IMR-90 (cell line): ENCODE data around the gene XPNPEP2. TPM values are rescaled to one million over a fixed set of nuclear protein-coding genes. Genes with fewer than 3 reads are reported as not detected.

Experiments
- ATAC-seq: fragments of 200-7000 bp; cut with Tn5 transposase; 2 replicates; pipeline ENCODE4 v1.9.1; 2020; ENCODE audit warnings: low read depth, mild to moderate bottlenecking, moderate library complexity
- BruUV-seq: library from RNA; stranded (reverse); fragments of 400-500 nt; replicated peaks from 2 replicates; lab custom pipeline; 2021; lab: Mats Ljungman, UMichigan
- CTCF ChIA-PET: fragments of 300-600 bp; formaldehyde crosslinking; extraction: SDS; loops from one replicate; lab custom pipeline; 2021; ENCODE audit warnings: antibody characterized with exemption; lab: Yijun Ruan, JAX
- POLR2A ChIA-PET: fragments of 300-600 bp; sonication (Branson Sonifier 250); formaldehyde crosslinking; loops from one replicate; lab custom pipeline; 2022; ENCODE audit warnings: antibody characterized with exemption; ENCODE audit not compliant: unreplicated experiment; lab: Charles Lee
- DNase-seq: peaks from one replicate; pipeline ENCODE4 v3.0.0; 2013
- H2AFZ ChIP-seq: replicated peaks from 2 replicates; pipeline ENCODE3; 2013; ENCODE audit warnings: low read length, mild to moderate bottlenecking; ENCODE audit not compliant: poor library complexity
- H2AK5ac ChIP-seq: 2 replicates; pipeline ENCODE4 v1.6.1; 2013; ENCODE audit warnings: low read depth, low read length, inconsistent platforms
- H2AK9ac ChIP-seq: replicated peaks from 2 replicates; pipeline ENCODE3; 2013; ENCODE audit warnings: mild to moderate bottlenecking, low read depth, low read length, moderate library complexity; ENCODE audit not compliant: poor library complexity
- H2BK120ac ChIP-seq: 2 replicates; pipeline ENCODE4 v1.6.1; 2013; ENCODE audit warnings: low read depth, low read length, inconsistent platforms
- H2BK15ac ChIP-seq: 3 replicates; pipeline ENCODE4 v1.6.1; 2013; ENCODE audit warnings: low read depth, low read length, inconsistent platforms
- H2BK20ac ChIP-seq: 2 replicates; pipeline ENCODE4 v1.6.1; 2013; ENCODE audit warnings: low read depth, mild to moderate bottlenecking, inconsistent platforms, low read length, moderate library complexity
- H2BK5ac ChIP-seq: 2 replicates; pipeline ENCODE4 v1.6.1; 2013; ENCODE audit warnings: mild to moderate bottlenecking, low read depth, low read length, inconsistent platforms; ENCODE audit not compliant: poor library complexity, severe bottlenecking
- H3K14ac ChIP-seq: replicated peaks from 2 replicates; pipeline ENCODE4 v1.6.1; 2013; ENCODE audit warnings: low read depth, low read length, inconsistent platforms
- H3K18ac ChIP-seq: 2 replicates; pipeline ENCODE4 v1.6.1; 2013; ENCODE audit warnings: low read depth, low read length, control low read depth
- H3K23ac ChIP-seq: 2 replicates; pipeline ENCODE4 v1.6.1; 2013; ENCODE audit warnings: low read depth, low read length, inconsistent platforms
- H3K27ac ChIP-seq: 2 replicates; pipeline ENCODE4 v1.5.1; 2013; ENCODE audit warnings: mild to moderate bottlenecking, control low read depth, low read length; ENCODE audit not compliant: insufficient read depth
- H3K27me3 ChIP-seq: 2 replicates; pipeline ENCODE4 v1.6.1; 2013; ENCODE audit warnings: low read length; ENCODE audit not compliant: control insufficient read depth, insufficient read depth
- H3K36me3 ChIP-seq: 2 replicates; pipeline ENCODE4 v1.6.1; 2013; ENCODE audit warnings: low read length, mixed read lengths; ENCODE audit not compliant: control insufficient read depth, insufficient read depth
- H3K4ac ChIP-seq: 2 replicates; pipeline ENCODE4 v1.6.1; 2013; ENCODE audit warnings: low read depth, low read length, inconsistent platforms
- H3K4me1 ChIP-seq: 2 replicates; pipeline ENCODE4 v1.6.1; 2013; ENCODE audit warnings: low read length, mixed read lengths; ENCODE audit not compliant: control insufficient read depth, insufficient read depth
- H3K4me2 ChIP-seq: 2 replicates; pipeline ENCODE4 v1.6.1; 2013; ENCODE audit warnings: low read depth, mild to moderate bottlenecking, control low read depth, low read length, moderate library complexity
- H3K4me3 ChIP-seq: 2 replicates; pipeline ENCODE4 v1.5.1; 2013; ENCODE audit warnings: low read depth, mild to moderate bottlenecking, control low read depth, low read length, moderate library complexity; ENCODE audit not compliant: insufficient read depth
- H3K56ac ChIP-seq: 2 replicates; pipeline ENCODE4 v1.6.1; 2013; ENCODE audit warnings: low read length, inconsistent platforms; ENCODE audit not compliant: insufficient read depth; ENCODE audit errors: extremely low read depth
- H3K79me1 ChIP-seq, 2 experiments: 2 replicates each; pipeline ENCODE4 v1.6.1; 2013; ENCODE audit warnings: low read length in 2 of 2, inconsistent platforms in 1 of 2, low read depth in 1 of 2
- H3K9ac ChIP-seq: 2 replicates; pipeline ENCODE4 v1.6.1; 2013; ENCODE audit warnings: low read depth, low read length, control low read depth
- H3K9me1 ChIP-seq: 2 replicates; pipeline ENCODE4 v1.6.1; 2013; ENCODE audit warnings: low read length, inconsistent platforms; ENCODE audit not compliant: insufficient read depth
- H3K9me3 ChIP-seq: 2 replicates; pipeline ENCODE4 v1.6.1; 2013; ENCODE audit warnings: low read length; ENCODE audit not compliant: control insufficient read depth, insufficient read depth
- H4K20me1 ChIP-seq: 2 replicates; pipeline ENCODE4 v1.6.1; 2013; ENCODE audit warnings: low read length, inconsistent platforms; ENCODE audit not compliant: insufficient read depth
- H4K5ac ChIP-seq: 2 replicates; pipeline ENCODE4 v1.6.1; 2013; ENCODE audit warnings: mild to moderate bottlenecking, low read depth, low read length, control low read depth
- H4K8ac ChIP-seq, 2 experiments: 2 replicates each; pipeline ENCODE4 v1.6.1; 2013; ENCODE audit warnings: low read depth in 2 of 2, low read length in 2 of 2, control low read depth in 1 of 2, inconsistent platforms in 1 of 2
- H4K91ac ChIP-seq: 2 replicates; pipeline ENCODE4 v1.6.1; 2013; ENCODE audit warnings: low read depth, low read length, inconsistent platforms; ENCODE audit not compliant: insufficient read depth
- MXI1 ChIP-seq: IDR thresholded peaks from 2 replicates; pipeline ENCODE4 v1.6.1; 2012; ENCODE audit warnings: low read depth, mild to moderate bottlenecking, low read length, moderate library complexity, borderline replicate concordance
- RCOR1 ChIP-seq: IDR thresholded peaks from 2 replicates; pipeline ENCODE4 v1.6.1; 2012; ENCODE audit warnings: mild to moderate bottlenecking, low read length, improper control_type of control experiment; ENCODE audit not compliant: insufficient replicate concordance
- RFX5 ChIP-seq: IDR thresholded peaks from 2 replicates; pipeline ENCODE4 v1.8.0; 2012; ENCODE audit warnings: low read depth, mild to moderate bottlenecking, low read length, moderate library complexity
- SMC3 ChIP-seq: fragments of 150-350 bp; IDR thresholded peaks from 2 replicates; pipeline ENCODE4 v1.6.1; 2016; ENCODE audit warnings: low read depth, mild to moderate bottlenecking, antibody characterized with exemption, low read length, moderate library complexity
- WGBS, 2 experiments: methylation state at CpG; one replicate each; pipeline versions ENCODE4 v1.1.5 to v1.1.7; 2013; ENCODE audit warnings: missing lambda C conversion rate in 2 of 2; ENCODE audit not compliant: insufficient read length in 1 of 2; ENCODE audit errors: extremely low coverage in 2 of 2; 5-methylcytosine and 5-hydroxymethylcytosine counted together
- dilution Hi-C: fragments of 300-500 bp; cut with HindIII; formaldehyde crosslinking; loops from one replicate; pipeline ENCODE4 v1.14.3; 2018; ENCODE audit warnings: low sequenced_read_pairs; ENCODE audit not compliant: unreplicated experiment
- in situ Hi-C: fragments of 300-500 bp; cut with MboI; formaldehyde crosslinking; loops from 3 replicates; pipeline ENCODE4 v1.14.3; 2019; ENCODE audit warnings: low sequenced_read_pairs, inconsistent platforms, mixed read lengths
- intact Hi-C: fragments of 100-400 bp; cut with micrococcal nuclease; formaldehyde crosslinking; loops from 2 replicates; pipeline ENCODE4 v1.10.0; 2022
- polyA plus RNA-seq, 3 experiments: library from polyadenylated mRNA; depleted of rRNA; stranded (reverse); fragments of >200 nt; gene quantifications; 2 replicates each; pipeline ENCODE4 v1.2.3, GENCODE V29; 2012; ENCODE audit warnings: low replicate concordance in 1 of 3
- total RNA-seq: library from RNA; depleted of rRNA; stranded (reverse); fragments of >200 nt; gene quantifications from 2 replicates; pipeline ENCODE4 v1.2.3, GENCODE V29; 2012

XPNPEP2 gene
- total and polyA plus RNA-seq, 2 of the 4 experiments (the other 2 are of a cell fraction), result under 0.01 to 0.07 TPM

GRCh38 chrX:129780441-129781105 lies 41.8 kb downstream of the XPNPEP2 start:
- dilution Hi-C loops (no loop called here), intact Hi-C loops (no loop called here), in situ Hi-C loops (no loop called here)
- Histone ChIP-seq H2AK9ac (no peak overlapping the region), H4K91ac (no peak overlapping the region), H3K23ac (no peak overlapping the region), H2AFZ (no peak overlapping the region), H3K36me3 (no peaks in the 10 kb centered on the region), H2AK5ac (no peak overlapping the region), H4K5ac (no peak overlapping the region), H4K8ac (no peak overlapping the region), H3K9ac (no peak overlapping the region), H2BK120ac (no peak overlapping the region), H3K79me1 (no peaks in the 10 kb centered on the region), H3K4me3 (no peak overlapping the region), H3K56ac (no peak overlapping the region), H3K27ac (no peak overlapping the region), H2BK15ac (no peak overlapping the region), H3K4me2 (no peak overlapping the region), H4K20me1 (no peaks in the 10 kb centered on the region), H3K14ac (no peak overlapping the region), H3K4ac (no peak overlapping the region), H2BK5ac (no peak overlapping the region), H3K9me1 (no peaks in the 10 kb centered on the region), H3K27me3 (peaks cover 22% of the 10 kb centered on the region), H3K4me1 (no peaks in the 10 kb centered on the region), H3K9me3 (peaks cover 3% of the 10 kb centered on the region; the same call in 1 of the 2 replicates), H3K18ac (no peak overlapping the region), H2BK20ac (no peak overlapping the region)
- DNase-seq, result no peak
- no peak for TF ChIP-seq RCOR1
- TF ChIP-seq MXI1, result no peak
- no peak for TF ChIP-seq RFX5
- no peak for TF ChIP-seq SMC3
- WGBS, 2 experiments, result 75% methylated on average over 3 of the region's 6 CpGs; no CpG with 5 or more reads in 1 of the 2 experiments
- ATAC-seq, result no peak
- ChIA-PET CTCF (no interaction called here), POLR2A (no interaction called here)
- BruUV-seq, result no TSS peak
